CD4-positive, alpha-beta T cell (primary cell): Measurements from ENCODE around the gene MEGF11. TPM values are rescaled to one million over a fixed set of nuclear protein-coding genes. Genes with fewer than 3 reads are reported as not detected.

Experiments used
- ATAC-seq: fragments of 200-7000 bp; cut with Tn5 transposase; one replicate; pipeline ENCODE4 v1.10.0; 2022; ENCODE audit warnings: mild to moderate bottlenecking; ENCODE audit not compliant: poor library complexity
- CTCF ChIA-PET: fragments of 350-600 bp; sonication (Branson Sonifier 250); formaldehyde crosslinking; loops from one replicate; lab custom pipeline; 2021; ENCODE audit warnings: antibody characterized with exemption, inconsistent platforms; lab: Charles Lee
- POLR2A ChIA-PET: fragments of 350-600 bp; sonication (Branson Sonifier 250); formaldehyde crosslinking; loops from one replicate; lab custom pipeline; 2021; ENCODE audit warnings: antibody characterized with exemption, inconsistent platforms; lab: Charles Lee
- DNase-seq, 14 experiments: peaks; one replicate each; pipeline ENCODE4 v3.0.0-alpha.2; 2013 to 2020; ENCODE audit warnings: mixed read lengths in 2 of 14
- H3K27ac ChIP-seq, 2 donors: one replicate each; pipeline versions ENCODE4 v1.5.1 to v1.7.0; 2013; ENCODE audit warnings: low read length in 2 of 2, low read depth in 1 of 2, mild to moderate bottlenecking in 1 of 2
- H3K27me3 ChIP-seq, 2 experiments: 1 replicate in 1 of 2; 2 replicates in 1 of 2; pipeline versions ENCODE4 v1.6.1 to v1.7.0; 2013; ENCODE audit warnings: low read length in 2 of 2, control low read depth in 1 of 2, mild to moderate bottlenecking in 1 of 2, moderate library complexity in 1 of 2; ENCODE audit not compliant: insufficient read depth in 2 of 2, control insufficient read depth in 1 of 2
- H3K36me3 ChIP-seq: one replicate; pipeline ENCODE4 v1.6.1; 2013; ENCODE audit warnings: low read length, control low read depth; ENCODE audit not compliant: insufficient read depth
- H3K4me1 ChIP-seq: one replicate; pipeline ENCODE4 v1.6.1; 2013; ENCODE audit warnings: low read length, control low read depth; ENCODE audit not compliant: insufficient read depth
- H3K4me3 ChIP-seq: one replicate; pipeline ENCODE4 v1.5.1; 2013; ENCODE audit warnings: mild to moderate bottlenecking, low read length, moderate library complexity
- H3K9me3 ChIP-seq, 2 experiments: 1 replicate in 1 of 2; 2 replicates in 1 of 2; pipeline versions ENCODE4 v1.6.1 to v1.7.0; 2013; ENCODE audit warnings: low read length in 2 of 2, mild to moderate bottlenecking in 2 of 2, control low read depth in 1 of 2, moderate library complexity in 1 of 2; ENCODE audit not compliant: control insufficient read depth in 1 of 2, insufficient read depth in 1 of 2
- H3K27ac Mint-ChIP-seq: one replicate; pipeline ENCODE4 v1.8.0; 2020; ENCODE audit warnings: mixed read lengths
- H3K27me3 Mint-ChIP-seq: one replicate; pipeline ENCODE4 v1.8.0; 2021; ENCODE audit warnings: mixed read lengths
- H3K36me3 Mint-ChIP-seq: one replicate; pipeline ENCODE4 v1.8.0; 2021; ENCODE audit warnings: low read depth, mixed read lengths
- H3K4me1 Mint-ChIP-seq: one replicate; pipeline ENCODE4 v1.8.0; 2021; ENCODE audit warnings: low read depth, mixed read lengths
- H3K4me3 Mint-ChIP-seq: one replicate; pipeline ENCODE4 v1.8.0; 2020; ENCODE audit warnings: mild to moderate bottlenecking, mixed read lengths
- H3K9me3 Mint-ChIP-seq: one replicate; pipeline ENCODE4 v1.8.0; 2020; ENCODE audit warnings: mixed read lengths
- intact Hi-C, 2 experiments: fragments of 100-400 bp; cut with DNase I in 1 of 2; cut with micrococcal nuclease in 1 of 2; formaldehyde crosslinking; loops; one replicate each; pipeline versions ENCODE4 v1.15.1 to v1.9.0; 2023 to 2025; cut with DNase I, micrococcal nuclease
- total RNA-seq, 174 experiments: library from RNA in 2 of 174; stranded (reverse) in 2 of 174; gene quantifications; one replicate each; pipeline ENCODE4 v1.2.3 and lab custom pipeline; 2021 to 2026
- TF ChIP-seq, protein P1 (sequence below): fragments of 200-600 bp; IDR thresholded peaks from one replicate; pipeline ENCODE4 v1.8.0; 2022; ENCODE audit warnings: antibody characterized with exemption, mild to moderate bottlenecking

Gene MEGF11
- total RNA-seq, 2 experiments from 2014 or later, result not detected

DNA sequence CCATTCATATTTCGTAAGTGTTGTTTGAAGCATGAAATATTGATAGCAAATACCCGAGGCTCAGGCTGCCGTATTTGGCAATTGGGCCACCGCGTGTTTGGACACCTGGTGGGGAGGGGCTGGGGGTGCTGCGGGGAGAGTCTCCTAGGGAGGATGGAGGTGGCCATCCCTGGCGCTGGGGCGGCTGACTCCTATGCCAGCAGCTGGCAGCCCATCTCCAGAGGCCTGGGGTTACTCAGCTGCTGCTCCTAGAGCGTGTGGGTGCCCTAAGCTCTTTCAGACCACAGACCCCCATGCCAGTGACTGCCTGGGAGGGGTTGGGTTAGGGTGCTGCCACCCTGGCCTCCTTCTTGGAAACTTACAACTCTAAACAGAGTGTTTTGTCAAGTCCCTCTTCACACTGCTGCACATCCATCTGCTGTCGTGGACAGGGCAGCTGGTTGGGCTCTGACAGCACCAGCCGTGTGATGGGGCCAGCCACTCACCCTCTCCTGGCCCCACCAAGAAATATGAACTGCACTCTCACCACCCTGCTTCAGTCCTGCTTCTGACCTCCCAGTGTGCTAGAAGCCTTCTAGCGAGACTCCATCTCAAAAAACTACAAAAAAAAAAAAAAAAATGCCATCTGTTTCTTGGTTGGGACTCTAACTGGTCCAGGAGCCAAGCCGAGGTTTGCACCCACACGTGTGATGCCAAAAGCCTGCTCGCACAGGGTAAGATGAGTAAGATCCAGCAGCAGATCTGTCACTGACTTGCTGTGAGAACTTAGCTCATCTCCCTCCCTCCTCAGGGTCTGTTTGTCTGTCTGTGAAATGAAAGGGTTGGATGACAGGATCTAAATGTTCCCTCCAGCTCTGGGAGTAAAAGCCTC is 156.2 kb downstream of the MEGF11 start:
- DNase-seq (no peak), ATAC-seq (no peak)
- ChIA-PET POLR2A (no interaction called here), CTCF (no interaction called here)
- Mint-ChIP-seq H3K4me1 (no peaks in the 10 kb centered on the region), H3K36me3 (no peaks in the 10 kb centered on the region), H3K27me3 (peaks cover 11% of the 10 kb centered on the region), H3K9me3 (no peaks in the 10 kb centered on the region), H3K4me3 (no peak overlapping the region), H3K27ac (no peak overlapping the region)
- no peaks in the 10 kb centered on the region for H3K36me3 ChIP-seq
- no peak overlapping the region for H3K4me3 ChIP-seq
- TF ChIP-seq, protein P1, sequence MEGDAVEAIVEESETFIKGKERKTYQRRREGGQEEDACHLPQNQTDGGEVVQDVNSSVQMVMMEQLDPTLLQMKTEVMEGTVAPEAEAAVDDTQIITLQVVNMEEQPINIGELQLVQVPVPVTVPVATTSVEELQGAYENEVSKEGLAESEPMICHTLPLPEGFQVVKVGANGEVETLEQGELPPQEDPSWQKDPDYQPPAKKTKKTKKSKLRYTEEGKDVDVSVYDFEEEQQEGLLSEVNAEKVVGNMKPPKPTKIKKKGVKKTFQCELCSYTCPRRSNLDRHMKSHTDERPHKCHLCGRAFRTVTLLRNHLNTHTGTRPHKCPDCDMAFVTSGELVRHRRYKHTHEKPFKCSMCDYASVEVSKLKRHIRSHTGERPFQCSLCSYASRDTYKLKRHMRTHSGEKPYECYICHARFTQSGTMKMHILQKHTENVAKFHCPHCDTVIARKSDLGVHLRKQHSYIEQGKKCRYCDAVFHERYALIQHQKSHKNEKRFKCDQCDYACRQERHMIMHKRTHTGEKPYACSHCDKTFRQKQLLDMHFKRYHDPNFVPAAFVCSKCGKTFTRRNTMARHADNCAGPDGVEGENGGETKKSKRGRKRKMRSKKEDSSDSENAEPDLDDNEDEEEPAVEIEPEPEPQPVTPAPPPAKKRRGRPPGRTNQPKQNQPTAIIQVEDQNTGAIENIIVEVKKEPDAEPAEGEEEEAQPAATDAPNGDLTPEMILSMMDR, result no peak
- no peaks in the 10 kb centered on the region for H3K9me3 ChIP-seq
- intact Hi-C loops, result no loop called here
- no peak overlapping the region for H3K27ac ChIP-seq
- no peaks in the 10 kb centered on the region for H3K4me1 ChIP-seq
- H3K27me3 ChIP-seq, result peaks cover 0 to 3% of the 10 kb centered on the region in 2 experiments

DNA sequence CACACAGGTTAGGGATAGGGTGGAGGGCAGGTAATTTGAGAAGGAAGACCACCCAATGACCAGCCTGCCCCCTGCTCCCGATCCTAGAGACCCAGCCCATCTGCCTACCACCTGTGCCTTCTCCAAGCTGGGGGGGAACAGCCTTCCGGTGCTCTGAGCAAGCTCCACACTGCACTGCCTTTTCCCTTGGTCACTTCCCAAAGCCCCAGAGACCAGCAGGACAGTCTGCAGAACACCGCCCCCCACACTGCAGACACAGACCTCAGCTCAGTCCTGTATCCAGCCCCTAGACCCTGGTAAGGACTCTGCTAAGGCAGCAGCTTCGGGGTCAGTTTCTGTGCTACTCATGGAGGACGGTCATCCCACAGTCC is 156.9 kb downstream of the MEGF11 start:
- no peaks in the 10 kb centered on the region for H3K36me3 ChIP-seq
- intact Hi-C loops, result no loop called here
- no peak overlapping the region for H3K4me3 ChIP-seq
- CTCF ChIA-PET, result no interaction called here
- no peaks in the 10 kb centered on the region for H3K36me3 Mint-ChIP-seq
- POLR2A ChIA-PET, result no interaction called here
- H3K4me3 Mint-ChIP-seq, result no peak overlapping the region
- no peak for DNase-seq
- H3K9me3 Mint-ChIP-seq, result no peaks in the 10 kb centered on the region
- H3K27ac Mint-ChIP-seq, result no peak overlapping the region
- no peaks in the 10 kb centered on the region for H3K9me3 ChIP-seq
- TF ChIP-seq, protein P1, result no peak
- no peak overlapping the region for H3K27ac ChIP-seq
- peaks cover 13% of the 10 kb centered on the region for H3K27me3 Mint-ChIP-seq
- no peaks in the 10 kb centered on the region for H3K4me1 ChIP-seq
- ATAC-seq, result no peak
- H3K4me1 Mint-ChIP-seq, result no peaks in the 10 kb centered on the region
- peaks cover 0 to 3% of the 10 kb centered on the region in 2 experiments for H3K27me3 ChIP-seq

DNA sequence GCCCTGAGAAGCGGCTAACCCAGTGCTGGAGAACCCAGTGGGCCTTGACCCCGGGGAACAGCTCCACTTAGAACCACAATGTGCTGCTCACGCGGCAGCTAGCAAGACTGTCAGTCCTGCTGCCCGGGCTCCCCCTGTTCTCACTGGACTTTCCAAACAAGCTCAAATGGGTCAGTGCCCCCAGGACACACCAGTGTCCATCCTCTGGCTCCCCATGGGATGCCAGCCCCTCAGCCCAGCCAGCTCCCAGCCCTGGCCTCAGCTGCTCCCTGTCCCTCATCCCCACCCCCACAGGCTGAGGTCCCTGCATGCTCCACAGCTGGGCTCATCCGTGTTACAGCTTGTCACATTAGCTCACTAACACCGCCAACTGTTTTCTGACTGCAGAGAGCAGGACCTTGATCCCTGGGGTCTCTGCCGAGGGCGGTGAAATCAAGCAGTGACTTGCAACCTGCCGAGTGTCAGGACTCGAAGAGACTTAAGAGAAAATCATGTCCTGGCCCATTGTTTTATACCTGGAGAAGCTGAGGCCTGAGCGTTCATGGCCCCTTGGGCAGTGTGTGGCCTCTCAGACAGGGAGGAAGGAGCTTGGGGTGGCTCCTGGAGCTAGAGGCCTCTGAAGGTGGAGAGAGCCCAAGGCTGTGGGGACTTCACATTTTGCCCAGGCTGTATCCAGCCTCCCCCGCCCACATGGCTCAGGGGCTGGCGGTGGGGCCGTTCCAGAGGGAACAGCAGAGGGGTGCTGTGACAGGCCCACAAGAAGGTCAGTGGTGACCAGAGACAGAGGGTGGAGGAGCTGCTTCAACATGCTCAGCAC is 157.5 kb downstream of the MEGF11 start:
- H3K36me3 Mint-ChIP-seq, result no peaks in the 10 kb centered on the region
- no peak overlapping the region for H3K27ac Mint-ChIP-seq
- CTCF ChIA-PET, result no interaction called here

More for the DNA sequence above, 157.5 kb downstream of the MEGF11 start:
- Histone ChIP-seq H3K9me3 (no peaks in the 10 kb centered on the region), H3K27me3 (peaks cover 0 to 3% of the 10 kb centered on the region in 2 experiments), H3K36me3 (no peaks in the 10 kb centered on the region), H3K27ac (no peak overlapping the region), H3K4me3 (no peak overlapping the region), H3K4me1 (no peaks in the 10 kb centered on the region)
- H3K9me3 Mint-ChIP-seq, result no peaks in the 10 kb centered on the region
- intact Hi-C loops, result no loop called here
- POLR2A ChIA-PET, result no interaction called here
- TF ChIP-seq, protein P1, result no peak
- ATAC-seq (no peak), DNase-seq (no peak)
- H3K4me1 Mint-ChIP-seq, result no peaks in the 10 kb centered on the region
- peaks cover 13% of the 10 kb centered on the region for H3K27me3 Mint-ChIP-seq
- no peak overlapping the region for H3K4me3 Mint-ChIP-seq
